HepG2 (cell line): Measurements from ENCODE around the gene REEP3.

Experiments
- NR2F1 ChIP-seq, 2 experiments: fragments of 450-650 bp in 1 of 2; formaldehyde crosslinking in 1 of 2; IDR thresholded peaks; 2 replicates each; pipeline versions ENCODE4 v1.5.0 to v1.6.1; 2016 to 2020; ENCODE audit warnings: mild to moderate bottlenecking in 1 of 2, missing compliant biosample characterization in 1 of 2, missing genetic modification reagents in 1 of 2, moderate library complexity in 1 of 2
- RXRA ChIP-seq: sonication (generic); formaldehyde crosslinking; IDR thresholded peaks from 2 replicates; pipeline ENCODE4 v1.5.1; 2020; ENCODE audit warnings: missing genetic modification reagents
- TF ChIP-seq, protein P1 (sequence below): sonication (generic); formaldehyde crosslinking; IDR thresholded peaks from 2 replicates; pipeline ENCODE4 v1.4.0; 2020; ENCODE audit warnings: missing genetic modification reagents

DNA sequence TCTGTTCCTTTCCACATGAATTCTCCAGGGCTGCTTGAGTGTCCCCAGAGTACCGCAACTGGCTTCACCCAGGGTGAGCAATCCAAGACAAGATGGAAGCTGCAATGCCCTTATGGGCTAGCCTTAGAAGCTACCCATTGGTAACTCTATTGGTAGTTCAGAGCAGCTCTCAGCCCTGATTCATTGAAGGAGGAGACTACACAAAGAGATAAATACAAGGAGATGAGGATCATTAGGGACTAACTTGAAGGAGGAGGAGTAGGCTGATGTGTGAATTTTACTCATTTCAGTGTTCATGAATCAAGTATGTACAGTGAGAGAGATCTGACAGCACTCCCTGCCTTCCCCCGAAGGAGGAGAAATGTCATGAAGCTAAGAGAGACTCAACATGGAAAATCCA, 124.0 kb downstream of the REEP3 start:
- TF ChIP-seq, protein P1, sequence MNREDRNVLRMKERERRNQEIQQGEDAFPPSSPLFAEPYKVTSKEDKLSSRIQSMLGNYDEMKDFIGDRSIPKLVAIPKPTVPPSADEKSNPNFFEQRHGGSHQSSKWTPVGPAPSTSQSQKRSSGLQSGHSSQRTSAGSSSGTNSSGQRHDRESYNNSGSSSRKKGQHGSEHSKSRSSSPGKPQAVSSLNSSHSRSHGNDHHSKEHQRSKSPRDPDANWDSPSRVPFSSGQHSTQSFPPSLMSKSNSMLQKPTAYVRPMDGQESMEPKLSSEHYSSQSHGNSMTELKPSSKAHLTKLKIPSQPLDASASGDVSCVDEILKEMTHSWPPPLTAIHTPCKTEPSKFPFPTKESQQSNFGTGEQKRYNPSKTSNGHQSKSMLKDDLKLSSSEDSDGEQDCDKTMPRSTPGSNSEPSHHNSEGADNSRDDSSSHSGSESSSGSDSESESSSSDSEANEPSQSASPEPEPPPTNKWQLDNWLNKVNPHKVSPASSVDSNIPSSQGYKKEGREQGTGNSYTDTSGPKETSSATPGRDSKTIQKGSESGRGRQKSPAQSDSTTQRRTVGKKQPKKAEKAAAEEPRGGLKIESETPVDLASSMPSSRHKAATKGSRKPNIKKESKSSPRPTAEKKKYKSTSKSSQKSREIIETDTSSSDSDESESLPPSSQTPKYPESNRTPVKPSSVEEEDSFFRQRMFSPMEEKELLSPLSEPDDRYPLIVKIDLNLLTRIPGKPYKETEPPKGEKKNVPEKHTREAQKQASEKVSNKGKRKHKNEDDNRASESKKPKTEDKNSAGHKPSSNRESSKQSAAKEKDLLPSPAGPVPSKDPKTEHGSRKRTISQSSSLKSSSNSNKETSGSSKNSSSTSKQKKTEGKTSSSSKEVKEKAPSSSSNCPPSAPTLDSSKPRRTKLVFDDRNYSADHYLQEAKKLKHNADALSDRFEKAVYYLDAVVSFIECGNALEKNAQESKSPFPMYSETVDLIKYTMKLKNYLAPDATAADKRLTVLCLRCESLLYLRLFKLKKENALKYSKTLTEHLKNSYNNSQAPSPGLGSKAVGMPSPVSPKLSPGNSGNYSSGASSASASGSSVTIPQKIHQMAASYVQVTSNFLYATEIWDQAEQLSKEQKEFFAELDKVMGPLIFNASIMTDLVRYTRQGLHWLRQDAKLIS = no peak
- no peak for TF ChIP-seq NR2F1 (CRISPR knock-in tag; IDR thresholded peaks at IDR 0.05)
- no peak for TF ChIP-seq RXRA (CRISPR knock-in tag)
